H9 (cell line): ENCODE data around the gene CCDC12. TPM values are rescaled to one million over a fixed set of nuclear protein-coding genes. Genes with fewer than 3 reads are reported as not detected.

ENCODE experiments used
- DNase-seq: peaks from one replicate; pipeline ENCODE4 v3.0.0-alpha.2; 2017
- H2AFZ ChIP-seq: one replicate; pipeline ENCODE4 v1.6.1; 2013; ENCODE audit warnings: mild to moderate bottlenecking, low read length, control low read depth, moderate library complexity
- H2AK5ac ChIP-seq: 2 replicates; pipeline ENCODE4 v1.6.1; 2013; ENCODE audit warnings: low read length, control low read depth, mixed read lengths; ENCODE audit not compliant: insufficient read length
- H2BK120ac ChIP-seq: one replicate; pipeline ENCODE4 v1.6.1; 2013; ENCODE audit warnings: low read depth, mild to moderate bottlenecking, low read length, control low read depth, inconsistent platforms; ENCODE audit not compliant: poor library complexity, severe bottlenecking
- H2BK12ac ChIP-seq: 2 replicates; pipeline ENCODE4 v1.6.1; 2013; ENCODE audit warnings: low read length, control low read depth, mixed read lengths, low read depth; ENCODE audit not compliant: insufficient read length
- H2BK15ac ChIP-seq: 2 replicates; pipeline ENCODE4 v1.6.1; 2013; ENCODE audit warnings: low read depth, low read length, control low read depth
- H2BK20ac ChIP-seq: one replicate; pipeline ENCODE4 v1.6.1; 2013; ENCODE audit warnings: low read depth, mild to moderate bottlenecking, low read length, control low read depth, inconsistent platforms; ENCODE audit not compliant: poor library complexity, severe bottlenecking
- H2BK5ac ChIP-seq: 2 replicates; pipeline ENCODE4 v1.6.1; 2013; ENCODE audit warnings: low read length, control low read depth, mixed read lengths; ENCODE audit not compliant: insufficient read length
- H3K14ac ChIP-seq: 2 replicates; pipeline ENCODE4 v1.6.1; 2013; ENCODE audit warnings: low read length, control low read depth; ENCODE audit not compliant: insufficient read depth
- H3K18ac ChIP-seq: 2 replicates; pipeline ENCODE4 v1.6.1; 2013; ENCODE audit warnings: low read depth, mild to moderate bottlenecking, mixed read lengths, low read length, control low read depth; ENCODE audit not compliant: insufficient read length
- H3K23ac ChIP-seq: 2 replicates; pipeline ENCODE4 v1.6.1; 2013; ENCODE audit warnings: low read length, control low read depth, mixed read lengths, low read depth; ENCODE audit not compliant: insufficient read length
- H3K23me2 ChIP-seq: 2 replicates; pipeline ENCODE4 v1.6.1; 2013; ENCODE audit warnings: low read depth, mild to moderate bottlenecking, mixed read lengths, low read length, control low read depth; ENCODE audit not compliant: insufficient read length, poor library complexity, severe bottlenecking
- H3K27ac ChIP-seq: 2 replicates; pipeline ENCODE4 v1.5.1; 2013; ENCODE audit warnings: low read length, control low read depth, mixed read lengths, low read depth; ENCODE audit not compliant: insufficient read length
- H3K27me3 ChIP-seq: 2 replicates; pipeline ENCODE4 v1.6.1; 2013; ENCODE audit warnings: low read length, control low read depth, inconsistent platforms; ENCODE audit not compliant: insufficient read depth
- H3K4ac ChIP-seq: 2 replicates; pipeline ENCODE4 v1.6.1; 2013; ENCODE audit warnings: low read depth, mild to moderate bottlenecking, control low read depth, inconsistent platforms, low read length, moderate library complexity
- H3K4me1 ChIP-seq: 2 replicates; pipeline ENCODE4 v1.6.1; 2013; ENCODE audit warnings: low read length, control low read depth, inconsistent platforms; ENCODE audit not compliant: insufficient read depth
- H3K4me2 ChIP-seq: 2 replicates; pipeline ENCODE4 v1.6.1; 2013; ENCODE audit warnings: low read length, control low read depth, mixed read lengths; ENCODE audit not compliant: insufficient read length, insufficient read depth
- H3K56ac ChIP-seq: 2 replicates; pipeline ENCODE4 v1.6.1; 2013; ENCODE audit warnings: low read depth, mild to moderate bottlenecking, mixed read lengths, low read length, control low read depth; ENCODE audit not compliant: insufficient read length
- H3K79me1 ChIP-seq: 2 replicates; pipeline ENCODE4 v1.6.1; 2013; ENCODE audit warnings: low read depth, mild to moderate bottlenecking, moderate library complexity, low read length, control low read depth, inconsistent platforms; ENCODE audit not compliant: insufficient read depth, poor library complexity, severe bottlenecking
- H3K79me2 ChIP-seq: 2 replicates; pipeline ENCODE4 v1.6.1; 2013; ENCODE audit warnings: low read length, control low read depth, inconsistent platforms; ENCODE audit not compliant: insufficient read depth
- H3K9ac ChIP-seq: 2 replicates; pipeline ENCODE4 v1.6.1; 2013; ENCODE audit warnings: low read length, control low read depth, mixed read lengths; ENCODE audit not compliant: insufficient read length; ENCODE audit errors: extremely low read depth
- H3K9me3 ChIP-seq: one replicate; pipeline ENCODE4 v1.6.1; 2013; ENCODE audit warnings: low read depth, low read length, inconsistent platforms; ENCODE audit not compliant: control insufficient read depth
- H3T11ph ChIP-seq: one replicate; pipeline ENCODE4 v1.6.1; 2013; ENCODE audit warnings: mild to moderate bottlenecking, low read length, control low read depth, inconsistent platforms
- H4K20me1 ChIP-seq: one replicate; pipeline ENCODE4 v1.6.1; 2013; ENCODE audit not compliant: control insufficient read depth, insufficient read length, insufficient read depth
- H4K5ac ChIP-seq: 2 replicates; pipeline ENCODE4 v1.6.1; 2013; ENCODE audit warnings: low read depth, mild to moderate bottlenecking, mixed read lengths, low read length, control low read depth; ENCODE audit not compliant: insufficient read length
- H4K8ac ChIP-seq: replicated peaks from 2 replicates; pipeline ENCODE4 v1.6.1; 2013; ENCODE audit warnings: low read length, control low read depth, mixed read lengths, low read depth; ENCODE audit not compliant: insufficient read length
- H4K91ac ChIP-seq: 2 replicates; pipeline ENCODE4 v1.6.1; 2013; ENCODE audit warnings: low read depth, mild to moderate bottlenecking, moderate library complexity, mixed read lengths, low read length, control low read depth; ENCODE audit not compliant: insufficient read length
- H3K27ac Mint-ChIP-seq, 3 experiments: 2 replicates in 2 of 3; 3 replicates in 1 of 3; pipeline ENCODE4 v1.8.0; 2020 to 2021; ENCODE audit warnings: mixed read lengths in 3 of 3, mild to moderate bottlenecking in 1 of 3, moderate library complexity in 1 of 3
- H3K27me3 Mint-ChIP-seq: 2 replicates; pipeline ENCODE4 v1.8.0; 2021; ENCODE audit warnings: low read depth, mild to moderate bottlenecking, moderate library complexity, mixed read lengths
- H3K36me3 Mint-ChIP-seq, 3 experiments: 2 replicates in 2 of 3; 3 replicates in 1 of 3; pipeline ENCODE4 v1.8.0; 2020 to 2021; ENCODE audit warnings: low read depth in 3 of 3, mixed read lengths in 3 of 3; ENCODE audit not compliant: insufficient read depth in 1 of 3
- H3K4me1 Mint-ChIP-seq, 2 experiments: 2 replicates each; pipeline ENCODE4 v1.8.0; 2020; ENCODE audit warnings: mixed read lengths in 2 of 2
- H3K4me3 Mint-ChIP-seq, 2 experiments: 2 replicates in 1 of 2; 3 replicates in 1 of 2; pipeline ENCODE4 v1.8.0; 2020 to 2021; ENCODE audit warnings: mild to moderate bottlenecking in 2 of 2, mixed read lengths in 2 of 2, moderate library complexity in 1 of 2
- H3K9me3 Mint-ChIP-seq, 2 experiments: 2 replicates in 1 of 2; 3 replicates in 1 of 2; pipeline ENCODE4 v1.8.0; 2020; ENCODE audit warnings: mild to moderate bottlenecking in 2 of 2, mixed read lengths in 2 of 2, moderate library complexity in 1 of 2
- WGBS: extraction: QIAGEN DNeasy Blood & Tissue Kit; methylation state at CpG from one replicate; pipeline ENCODE4 v1.1.7; 2013; ENCODE audit warnings: missing lambda C conversion rate, low lambda C conversion rate, mixed read lengths; ENCODE audit not compliant: insufficient read length; ENCODE audit errors: extremely low coverage; 5-methylcytosine and 5-hydroxymethylcytosine counted together
- total RNA-seq: library from RNA; stranded (reverse); gene quantifications from 2 replicates; pipeline ENCODE4 v1.2.1, GENCODE V29; 2021
- TF ChIP-seq, protein P1 (sequence below): fragments of 200-600 bp; sonication (generic); conservative IDR thresholded peaks from 3 replicates; pipeline ENCODE4 v1.8.0; 2021; ENCODE audit warnings: antibody characterized with exemption, mild to moderate bottlenecking

Gene CCDC12
- total RNA-seq, 1 experiment from 2014 or later = 54.0 TPM

DNA sequence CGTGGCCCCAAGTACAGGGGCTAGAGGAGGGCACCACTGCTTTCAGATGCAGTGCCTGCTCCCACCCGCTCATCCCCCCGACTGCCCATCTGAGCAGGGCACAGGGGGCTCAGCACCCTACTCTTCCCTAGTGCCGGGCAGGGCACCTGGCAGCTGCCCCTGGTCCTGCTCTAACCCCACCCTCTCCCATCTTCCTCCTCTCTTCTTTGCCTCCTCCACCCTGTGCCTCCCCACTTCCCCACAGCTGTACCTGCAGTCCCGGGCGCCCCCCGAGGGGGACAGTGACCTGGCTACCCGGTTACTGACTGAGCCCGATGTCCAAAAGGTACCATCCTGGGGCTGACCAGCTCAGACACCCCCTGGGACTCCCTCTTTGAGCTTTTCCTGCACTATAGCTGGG lies 15.7 kb upstream of the CCDC12 start:
- no peak overlapping the region for H2AK5ac ChIP-seq
- no peak overlapping the region for H3K18ac ChIP-seq
- no peak overlapping the region for H3K9ac ChIP-seq
- no peak overlapping the region for H2BK20ac ChIP-seq
- no peaks in the 10 kb centered on the region for H3K79me1 ChIP-seq
- no peaks in the 10 kb centered on the region for H3K79me2 ChIP-seq
- H3T11ph ChIP-seq = no peak overlapping the region
- no peaks in the 10 kb centered on the region for H3K27me3 Mint-ChIP-seq
- H4K91ac ChIP-seq = no peak overlapping the region
- H2BK120ac ChIP-seq = no peak overlapping the region
- TF ChIP-seq, protein P1, sequence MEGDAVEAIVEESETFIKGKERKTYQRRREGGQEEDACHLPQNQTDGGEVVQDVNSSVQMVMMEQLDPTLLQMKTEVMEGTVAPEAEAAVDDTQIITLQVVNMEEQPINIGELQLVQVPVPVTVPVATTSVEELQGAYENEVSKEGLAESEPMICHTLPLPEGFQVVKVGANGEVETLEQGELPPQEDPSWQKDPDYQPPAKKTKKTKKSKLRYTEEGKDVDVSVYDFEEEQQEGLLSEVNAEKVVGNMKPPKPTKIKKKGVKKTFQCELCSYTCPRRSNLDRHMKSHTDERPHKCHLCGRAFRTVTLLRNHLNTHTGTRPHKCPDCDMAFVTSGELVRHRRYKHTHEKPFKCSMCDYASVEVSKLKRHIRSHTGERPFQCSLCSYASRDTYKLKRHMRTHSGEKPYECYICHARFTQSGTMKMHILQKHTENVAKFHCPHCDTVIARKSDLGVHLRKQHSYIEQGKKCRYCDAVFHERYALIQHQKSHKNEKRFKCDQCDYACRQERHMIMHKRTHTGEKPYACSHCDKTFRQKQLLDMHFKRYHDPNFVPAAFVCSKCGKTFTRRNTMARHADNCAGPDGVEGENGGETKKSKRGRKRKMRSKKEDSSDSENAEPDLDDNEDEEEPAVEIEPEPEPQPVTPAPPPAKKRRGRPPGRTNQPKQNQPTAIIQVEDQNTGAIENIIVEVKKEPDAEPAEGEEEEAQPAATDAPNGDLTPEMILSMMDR = no peak
- H3K27me3 ChIP-seq = no peaks in the 10 kb centered on the region
- no peaks in the 10 kb centered on the region for H3K9me3 Mint-ChIP-seq
- no peak overlapping the region for H3K4me3 Mint-ChIP-seq
- no peak for DNase-seq
- no CpG with 5 or more reads among the region's 9 CpGs for WGBS
- peaks cover 4% of the 10 kb centered on the region; the same call in 1 of the 2 replicates for H3K4me1 ChIP-seq
- H3K27ac ChIP-seq = no peak overlapping the region
- H3K56ac ChIP-seq = no peak overlapping the region
- no peak overlapping the region for H2BK15ac ChIP-seq
- H2BK5ac ChIP-seq = no peak overlapping the region
- no peak overlapping the region for H3K4me2 ChIP-seq
- H2AFZ ChIP-seq = no peak overlapping the region
- H3K4ac ChIP-seq = no peak overlapping the region
- no peak overlapping the region for H4K8ac ChIP-seq
- no peak overlapping the region for H4K5ac ChIP-seq
- H3K36me3 Mint-ChIP-seq = peaks cover 15 to 30% (median 16%) of the 10 kb centered on the region in 3 experiments
- no peaks in the 10 kb centered on the region for H4K20me1 ChIP-seq
- no peak overlapping the region for H3K14ac ChIP-seq
- H3K4me1 Mint-ChIP-seq = peaks cover 21 to 26% of the 10 kb centered on the region in 2 experiments
- H2BK12ac ChIP-seq = no peak overlapping the region
- H3K23ac ChIP-seq = no peak overlapping the region
- H3K9me3 ChIP-seq = no peaks in the 10 kb centered on the region
- H3K23me2 ChIP-seq = no peaks in the 10 kb centered on the region
- H3K27ac Mint-ChIP-seq = no peak overlapping the region
